Pulmonary artery endothelial cell (primary cell): ENCODE results near the gene FRMPD1. TPM values are rescaled to one million over a fixed set of nuclear protein-coding genes. Genes with fewer than 3 reads are reported as not detected.

Experiments used
- DNase-seq: peaks from one replicate; pipeline ENCODE4 v3.0.0-alpha.2; 2011; ENCODE audit warnings: low read depth, low spot score
- total RNA-seq: library from RNA; depleted of rRNA; stranded (reverse); fragments of >200 nt; gene quantifications from 2 replicates; pipeline ENCODE4 v1.2.3, GENCODE V29; 2014

The FRMPD1 gene
- total RNA-seq, 1 donor from 2014 or later, result not detected

- DNase-seq, result no peak
These were observed 14.9 kb upstream of the FRMPD1 start for GRCh38 chr9:37635808-37636207.

- no peak for DNase-seq
These were observed 14.0 kb upstream of the FRMPD1 start for GRCh38 chr9:37636511-37637448.

DNA sequence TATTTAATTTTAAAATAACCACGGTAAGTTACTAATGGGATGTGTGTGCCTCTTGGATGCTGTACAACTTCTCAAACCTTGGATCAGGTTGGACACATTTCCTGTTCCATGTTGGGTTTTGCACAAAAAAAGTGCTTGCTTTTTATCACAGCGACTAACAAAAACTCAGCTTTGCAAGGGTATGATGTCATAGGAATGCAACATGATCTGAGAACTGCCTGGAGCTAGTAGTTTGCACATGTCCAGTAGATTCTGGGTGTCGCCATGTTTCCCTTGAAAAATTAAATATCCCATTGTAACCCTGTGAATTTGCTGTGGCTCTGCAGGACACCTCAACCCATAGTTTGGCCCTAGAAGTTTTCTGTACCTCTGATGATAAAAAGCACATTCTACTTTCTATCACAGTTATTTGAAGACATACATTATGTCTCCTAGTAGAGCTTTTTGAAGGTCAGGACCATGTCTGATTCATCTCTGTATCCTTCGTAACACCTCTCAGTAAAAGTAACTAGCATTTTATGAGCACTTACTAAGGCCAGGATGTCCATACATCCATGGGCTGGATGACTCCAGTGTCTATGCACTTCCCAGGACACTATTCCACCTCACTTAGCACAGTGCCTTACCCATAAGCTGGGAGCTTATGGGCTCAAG, 11.5 kb upstream of the FRMPD1 start:
- no peak for DNase-seq

- no peak for DNase-seq
These were observed 10.9 kb upstream of the FRMPD1 start for GRCh38 chr9:37639841-37640240.

- no peak for DNase-seq
These were observed 10.5 kb upstream of the FRMPD1 start for GRCh38 chr9:37640246-37640645.

GRCh38 chr9:37641331-37641730, 9.4 kb upstream of the FRMPD1 start:
- no peak for DNase-seq

GRCh38 chr9:37643214-37643613, 7.5 kb upstream of the FRMPD1 start:
- no peak for DNase-seq

- DNase-seq, result no peak
These were observed 4.7 kb upstream of the FRMPD1 start for GRCh38 chr9:37645903-37646506.

GRCh38 chr9:37650299-37650872, 368 bp upstream of the FRMPD1 start:
- no peak for DNase-seq

DNA sequence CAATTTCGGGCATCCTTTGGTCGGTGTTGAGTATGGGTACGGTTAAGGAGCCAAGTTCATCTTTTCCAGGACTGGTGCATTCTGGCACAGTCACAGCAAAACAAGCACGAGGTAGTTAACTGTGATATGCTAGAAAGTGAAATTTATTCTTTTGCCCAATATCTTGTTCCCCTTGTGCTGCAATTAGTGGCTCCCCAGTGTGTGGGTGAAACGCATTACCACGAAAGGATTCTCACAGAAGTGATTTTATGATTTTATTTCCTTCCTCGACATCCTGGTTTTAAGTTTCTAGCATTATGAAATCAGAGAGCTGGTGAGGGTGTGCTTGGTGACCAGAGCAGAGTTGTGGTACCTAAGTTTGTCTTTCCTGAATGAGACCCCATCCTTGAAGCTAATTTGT, 1.5 kb downstream of the FRMPD1 start:
- DNase-seq, result no peak

DNA sequence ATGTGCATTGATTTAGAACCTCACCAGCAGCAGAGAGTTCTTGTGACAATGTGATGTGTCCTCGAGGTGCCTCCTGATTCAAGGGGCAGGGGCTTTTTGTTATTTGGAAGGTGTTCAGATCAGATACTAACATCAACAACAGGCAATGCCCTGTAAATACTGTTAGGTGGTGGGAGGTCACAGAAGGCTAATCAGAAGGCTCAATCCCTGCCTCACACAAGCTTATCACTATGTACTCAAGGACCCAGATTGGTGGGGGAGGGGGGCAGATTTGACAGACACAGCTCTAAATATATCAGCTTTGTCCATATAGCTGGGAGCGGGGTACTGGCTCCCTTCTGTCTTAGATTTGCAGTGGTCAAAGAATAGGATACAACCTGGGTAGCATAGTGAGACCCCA, 2.6 kb downstream of the FRMPD1 start:
- DNase-seq, result no peak

DNA sequence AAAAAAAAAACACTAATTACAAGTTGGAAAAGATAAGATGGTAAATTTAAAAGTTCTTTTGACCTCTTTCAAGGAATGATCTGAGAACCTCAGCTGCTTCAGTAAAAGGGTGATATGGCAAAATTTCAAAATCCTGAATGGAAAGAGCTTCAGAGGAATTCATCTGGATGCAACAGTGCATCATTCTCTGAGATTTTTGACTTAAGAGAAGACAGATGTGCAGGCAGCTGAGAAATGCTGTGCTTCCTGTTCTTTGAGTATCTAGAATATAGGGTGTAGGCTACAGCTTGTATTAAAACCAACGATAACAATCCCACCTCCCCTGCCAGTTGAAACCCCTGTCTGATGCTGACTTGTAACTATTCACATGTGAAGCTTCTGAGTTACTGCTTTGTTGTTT, 6.2 kb downstream of the FRMPD1 start:
- no peak for DNase-seq

DNA sequence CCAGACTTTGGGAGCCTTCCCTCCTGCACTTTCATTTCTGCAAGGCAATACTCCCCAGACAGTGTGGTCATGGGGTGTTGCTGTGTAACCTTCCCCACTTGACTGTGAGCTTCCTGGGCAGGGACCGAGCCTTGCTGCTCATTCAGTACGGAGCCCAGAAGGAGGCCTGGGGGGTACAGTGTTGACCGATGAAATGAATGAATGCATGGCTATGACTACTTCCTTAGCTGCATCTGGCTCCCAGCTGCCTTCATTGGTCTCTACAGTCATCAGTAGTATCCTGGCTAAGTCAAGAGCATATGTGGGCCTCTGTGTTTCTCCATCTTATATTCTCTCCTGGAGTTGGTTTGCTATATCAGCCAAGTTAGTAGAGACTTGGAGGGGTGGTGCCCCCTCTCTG, 9.9 kb downstream of the FRMPD1 start:
- no peak for DNase-seq

GRCh38 chr9:37663926-37664325, 13.2 kb downstream of the FRMPD1 start:
- no peak for DNase-seq

DNA sequence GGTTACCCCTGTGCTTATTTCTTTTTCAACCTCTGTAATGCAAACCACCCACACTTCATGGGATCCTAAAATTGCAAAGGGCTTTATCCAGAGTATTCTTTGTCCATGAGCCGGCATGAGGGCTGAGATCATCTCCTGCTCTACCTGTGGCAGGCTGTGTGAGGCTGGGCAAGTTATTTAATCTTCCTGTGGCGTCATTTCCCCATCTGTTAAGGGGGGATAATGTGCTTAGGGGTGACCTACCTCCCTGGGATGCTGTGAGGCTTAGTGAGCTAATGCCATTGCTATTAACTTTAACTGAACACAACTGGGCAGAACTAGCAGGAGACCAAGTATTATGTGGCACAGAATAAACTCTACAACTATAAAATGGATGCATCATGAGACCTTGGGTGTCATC, 17.0 kb downstream of the FRMPD1 start:
- no peak for DNase-seq

DNA sequence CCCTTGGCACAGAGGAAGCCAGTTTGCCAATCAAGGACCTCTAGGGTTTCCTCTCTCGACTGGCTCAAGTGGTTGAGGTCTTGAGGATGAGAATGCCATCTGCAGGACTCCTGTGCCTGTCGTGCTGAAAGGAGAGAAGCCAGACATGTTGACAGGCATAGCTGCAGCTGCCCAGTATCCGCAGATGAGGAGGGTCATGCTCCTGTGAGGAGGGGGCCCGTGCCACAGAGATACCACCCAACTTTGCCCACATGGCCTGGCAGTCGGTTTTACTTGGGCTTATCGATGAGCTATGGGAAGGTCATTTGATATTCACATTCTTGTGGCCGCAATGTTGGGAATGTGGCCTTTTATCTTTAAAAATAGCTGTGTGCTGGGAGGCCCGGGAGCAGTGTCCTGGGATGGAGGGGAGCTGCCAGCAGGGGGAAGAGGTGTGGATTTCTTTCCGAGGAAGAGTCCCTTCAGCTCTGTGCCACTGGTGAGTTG, 17.4 kb downstream of the FRMPD1 start:
- no peak for DNase-seq

- no peak for DNase-seq
These were observed 18.5 kb downstream of the FRMPD1 start for GRCh38 chr9:37669232-37669631.

DNA sequence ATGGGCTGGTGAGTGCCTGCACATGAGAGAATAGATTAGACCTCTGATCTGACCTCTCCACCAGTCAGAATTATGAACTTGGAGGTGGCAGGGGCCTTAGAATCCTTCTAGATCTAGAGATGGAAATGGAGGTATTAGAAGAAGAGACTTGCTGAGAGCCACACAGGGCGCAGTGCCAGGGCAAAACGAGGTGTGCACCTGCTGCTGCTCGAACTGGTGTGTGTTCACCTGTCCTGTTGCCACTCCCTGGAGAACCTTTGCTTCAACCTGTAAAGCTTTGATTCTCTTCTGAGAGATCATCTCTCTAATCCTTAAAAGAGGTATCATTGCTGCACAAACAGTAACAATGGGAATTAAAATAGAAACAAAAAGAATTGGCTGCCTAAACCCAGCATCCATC, 24.9 kb downstream of the FRMPD1 start:
- DNase-seq, result no peak

GRCh38 chr9:37676411-37676830, 25.7 kb downstream of the FRMPD1 start:
- no peak for DNase-seq

DNA sequence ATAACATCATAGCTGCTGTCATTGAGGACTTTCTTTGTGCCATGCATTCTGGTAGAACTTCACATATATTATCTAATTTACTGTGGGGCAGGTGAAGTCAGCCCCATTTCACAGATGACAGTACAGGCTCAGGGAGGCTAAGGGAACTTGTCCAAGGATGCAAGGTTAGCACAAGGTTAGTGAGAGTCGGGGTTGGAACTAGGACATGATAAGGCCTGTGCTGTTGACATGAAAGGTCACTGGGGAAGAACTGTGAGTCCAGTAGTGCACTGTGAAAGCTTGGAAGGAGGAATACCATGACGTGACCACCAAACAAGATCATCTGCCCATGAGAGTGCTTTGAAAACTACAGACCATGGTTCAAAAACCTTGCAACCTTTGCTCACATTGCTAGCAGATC, 26.7 kb downstream of the FRMPD1 start:
- no peak for DNase-seq

GRCh38 chr9:37678789-37679273, 28.1 kb downstream of the FRMPD1 start:
- no peak for DNase-seq
